Measurements from ENCODE around the gene PPP2R1B.

The PPP2R1B gene

DNA sequence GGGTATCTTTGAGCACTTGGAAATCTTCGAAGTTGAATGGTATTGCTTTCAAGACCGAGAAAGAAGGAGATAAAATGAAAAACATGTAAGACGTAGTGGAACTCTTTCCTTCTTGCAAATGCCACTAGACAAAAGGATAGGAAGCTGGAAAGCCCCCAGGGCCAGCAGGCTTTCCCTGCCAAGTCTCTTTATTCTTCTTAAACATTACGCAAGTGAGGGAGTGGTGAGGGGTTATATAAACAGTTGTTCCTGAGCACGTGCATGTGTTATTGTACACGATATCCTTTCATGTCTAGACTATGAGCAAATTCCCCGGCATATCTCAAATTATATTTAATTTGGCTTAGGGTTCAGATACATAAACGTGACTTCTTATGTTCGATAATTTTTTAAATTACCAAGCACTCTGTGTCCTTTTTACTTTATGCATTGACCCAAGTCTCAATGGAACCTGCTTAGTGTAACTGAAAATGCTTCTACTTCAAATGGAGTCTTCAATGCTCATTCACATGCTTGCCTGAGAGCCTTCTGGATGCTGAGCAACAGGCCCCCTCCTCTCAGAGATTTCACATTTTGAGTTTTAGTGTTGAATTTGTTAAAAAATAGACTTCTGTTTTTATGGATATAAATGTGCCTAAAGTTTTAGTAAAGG is 59.0 kb downstream of the PPP2R1B start:
- in situ Hi-C loops (cut with MboI; ENCODE audit: low pct_unique_long_range_greater_than_20kb, low sequenced_read_pairs) = no loop called here

DNA sequence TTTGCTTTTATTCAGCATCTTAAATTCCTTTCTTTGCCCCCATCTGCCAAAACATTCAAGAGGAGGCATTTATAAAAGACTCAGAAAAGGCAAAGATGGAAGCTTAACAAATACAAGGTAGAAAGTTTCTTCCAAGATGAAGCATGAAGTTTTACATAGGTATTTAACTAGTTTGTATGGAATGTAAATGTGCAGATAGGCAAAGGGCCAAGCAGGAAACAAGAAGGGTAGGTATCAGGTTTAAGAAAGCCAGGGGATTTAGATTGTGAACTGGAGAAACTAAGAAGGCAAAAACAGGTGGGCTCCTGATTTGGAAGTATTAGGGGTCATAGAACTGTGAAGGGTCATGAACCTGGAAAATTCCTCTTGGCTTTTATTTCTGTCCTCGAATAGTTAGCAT is 62.6 kb downstream of the PPP2R1B start:
- in situ Hi-C loops (cut with MboI; ENCODE audit: low pct_unique_long_range_greater_than_20kb, low sequenced_read_pairs) = no loop called here
- no peak for DNase-seq

More for the DNA sequence above, 59.0 kb downstream of the PPP2R1B start:
- no peak for DNase-seq

DNA sequence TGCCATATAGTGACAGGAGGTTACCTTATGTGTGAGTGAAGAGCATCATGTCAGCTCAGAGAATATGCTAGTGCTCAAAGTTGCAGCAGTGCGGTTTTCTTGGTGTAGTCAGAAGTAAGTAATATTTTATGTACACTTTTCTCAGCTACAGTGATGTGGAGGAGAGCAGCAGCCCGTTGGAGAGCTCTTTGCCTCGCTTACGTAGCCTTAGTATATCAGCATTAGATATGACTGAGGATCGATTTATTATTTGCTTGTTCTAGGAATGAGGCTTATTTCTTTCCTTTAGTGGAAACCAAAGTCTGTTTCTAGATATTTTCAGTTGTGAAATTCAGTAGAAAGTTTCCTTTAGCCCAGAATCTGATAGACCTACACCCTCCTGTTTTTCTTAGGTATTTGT is 63.6 kb downstream of the PPP2R1B start:
- in situ Hi-C loops (cut with MboI; ENCODE audit: low pct_unique_long_range_greater_than_20kb, low sequenced_read_pairs) = no loop called here
- DNase-seq = no peak

DNA sequence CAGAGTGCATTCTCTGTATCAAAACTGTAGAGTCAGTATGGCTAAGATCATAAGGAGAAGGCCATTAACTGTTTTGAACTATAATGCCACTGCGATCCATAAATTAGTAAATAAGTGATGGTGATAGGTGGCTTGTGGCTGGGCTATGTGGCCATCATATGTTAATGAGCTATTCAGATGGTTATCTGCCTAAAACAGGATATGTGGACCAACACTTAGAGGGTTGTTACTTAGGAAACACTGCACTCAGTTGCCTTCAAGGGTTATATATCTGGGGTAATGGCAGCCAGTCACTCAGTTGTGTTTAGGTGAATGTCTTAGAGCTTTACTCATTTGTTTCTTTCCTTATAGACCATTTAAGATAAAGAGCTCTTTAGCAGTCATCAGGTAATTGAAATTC is 66.0 kb downstream of the PPP2R1B start:
- in situ Hi-C loops (cut with MboI; ENCODE audit: low pct_unique_long_range_greater_than_20kb, low sequenced_read_pairs) = no loop called here
- DNase-seq = no peak

DNA sequence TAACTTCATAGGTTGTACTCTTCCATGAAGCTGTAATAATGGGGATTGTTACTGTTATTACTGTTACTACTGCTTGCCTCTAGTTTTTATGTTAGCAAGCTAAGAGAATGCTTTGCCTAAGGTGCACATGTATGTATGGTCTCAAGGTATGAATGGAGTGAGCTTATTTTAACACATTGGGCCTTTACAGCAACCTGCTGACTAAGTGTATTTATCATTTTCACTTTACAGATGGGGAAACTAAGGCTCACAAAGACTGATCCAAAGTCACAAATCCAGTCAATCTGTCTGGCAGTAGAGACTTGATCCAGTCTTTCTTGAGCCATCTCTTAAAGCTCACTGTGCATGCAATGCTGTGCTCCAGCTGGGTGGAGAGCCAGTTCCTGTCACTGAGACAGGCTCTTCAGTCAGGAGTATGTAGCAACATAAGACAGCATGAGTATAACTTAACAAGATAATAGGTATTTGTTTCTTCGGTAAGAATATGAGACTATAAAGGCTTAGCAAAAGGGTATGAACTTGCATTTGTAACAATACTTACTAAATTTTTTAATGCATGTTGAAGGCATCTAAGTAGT is 66.5 kb downstream of the PPP2R1B start:
- DNase-seq = no peak
- in situ Hi-C loops (cut with MboI; ENCODE audit: low pct_unique_long_range_greater_than_20kb, low sequenced_read_pairs) = no loop called here

DNA sequence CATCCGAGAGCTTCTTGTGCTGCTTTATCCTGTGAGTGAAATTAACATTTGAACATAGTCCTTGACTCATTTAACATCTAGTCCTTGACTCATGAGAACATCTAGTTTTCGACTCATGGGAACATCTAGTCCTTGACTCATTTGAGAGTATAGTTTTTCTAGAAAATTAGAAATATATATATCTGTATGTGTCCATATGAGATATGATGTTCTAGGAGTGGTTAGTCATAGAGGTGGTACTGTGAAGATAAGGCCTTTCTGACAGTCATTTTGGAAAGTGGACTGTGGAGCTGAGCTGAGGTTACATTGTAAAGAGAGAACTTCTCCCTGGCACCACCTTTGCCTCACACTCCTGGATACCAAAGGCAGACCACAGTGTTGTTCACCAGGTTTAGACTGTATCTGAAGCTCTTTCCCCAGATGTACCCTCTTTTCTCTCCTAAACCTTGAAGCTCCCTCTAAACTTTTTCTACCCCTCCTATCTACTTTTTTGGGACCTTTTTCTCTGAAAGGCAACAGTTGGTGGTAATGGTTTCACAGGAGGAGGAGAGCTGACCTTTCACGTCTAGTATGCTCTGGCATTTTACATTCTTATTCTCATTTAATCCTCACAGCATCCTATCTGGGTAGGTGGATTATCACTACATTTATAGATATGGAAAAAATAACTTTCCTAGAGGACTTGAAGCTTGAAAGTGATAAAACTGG is 67.2 kb downstream of the PPP2R1B start:
- DNase-seq = no peak
- in situ Hi-C loops (cut with MboI; ENCODE audit: low pct_unique_long_range_greater_than_20kb, low sequenced_read_pairs) = no loop called here

DNA sequence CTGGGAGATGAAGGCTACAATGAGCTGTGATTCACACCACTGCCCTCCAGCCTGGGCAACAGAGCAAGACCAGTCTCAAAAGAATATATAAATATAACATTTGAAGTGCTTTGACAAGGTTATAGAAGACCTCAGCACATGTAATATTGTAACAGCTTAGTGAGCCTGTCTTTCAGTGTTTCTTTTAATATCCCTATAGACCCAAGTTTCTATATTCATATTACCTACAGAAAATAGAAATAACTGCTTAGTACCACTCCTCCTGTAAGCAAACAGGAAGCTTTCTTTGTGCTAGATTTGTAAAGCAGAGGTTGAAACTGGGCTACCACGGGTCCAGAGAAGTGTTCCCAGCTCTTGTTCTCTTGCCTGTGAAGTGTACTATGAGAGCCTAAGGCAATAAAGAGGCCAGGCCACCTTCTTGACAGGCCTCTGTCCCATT is 68.2 kb downstream of the PPP2R1B start:
- in situ Hi-C loops (cut with MboI; ENCODE audit: low pct_unique_long_range_greater_than_20kb, low sequenced_read_pairs) = no loop called here
- no peak for DNase-seq

DNA sequence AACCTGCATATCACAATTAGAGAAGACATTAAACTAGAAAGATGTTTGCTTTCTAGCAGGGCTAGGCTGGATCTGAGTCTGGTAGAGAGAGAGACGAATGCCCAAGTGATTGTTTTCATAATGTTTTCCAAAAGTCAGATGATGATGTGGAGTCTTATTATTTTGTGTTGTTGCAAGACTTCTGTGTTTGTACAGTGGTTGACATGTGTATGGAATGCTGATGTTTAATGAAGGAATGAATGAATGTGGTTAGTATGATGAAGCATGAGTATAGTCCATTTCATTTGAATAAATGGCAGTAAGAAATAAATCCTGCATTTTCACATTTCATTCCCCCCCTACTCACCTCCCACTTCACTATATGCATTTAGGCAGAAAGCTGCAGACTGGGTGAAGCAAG is 69.6 kb downstream of the PPP2R1B start:
- in situ Hi-C loops (cut with MboI; ENCODE audit: low pct_unique_long_range_greater_than_20kb, low sequenced_read_pairs) = no loop called here
- no peak for DNase-seq

DNA sequence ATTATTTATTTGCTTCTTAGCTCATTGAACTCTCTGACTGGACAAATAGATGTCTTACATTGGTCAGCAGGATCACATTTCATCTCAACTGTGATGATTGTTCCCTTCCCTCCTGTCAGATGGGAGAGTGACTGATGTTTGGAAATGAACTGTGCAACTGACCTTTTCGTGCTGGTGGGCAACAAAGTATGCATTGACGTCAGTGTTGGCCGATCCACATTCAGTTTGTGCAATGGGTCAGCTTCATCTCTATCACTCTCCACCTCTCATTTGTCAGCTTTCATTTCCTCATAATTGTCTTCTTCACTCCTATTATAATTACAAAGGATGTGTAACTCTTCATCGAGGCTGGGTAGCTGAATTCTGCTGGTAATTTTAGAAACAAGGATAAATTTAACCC is 71.3 kb downstream of the PPP2R1B start:
- in situ Hi-C loops (cut with MboI; ENCODE audit: low pct_unique_long_range_greater_than_20kb, low sequenced_read_pairs) = no loop called here
- no peak for DNase-seq

DNA sequence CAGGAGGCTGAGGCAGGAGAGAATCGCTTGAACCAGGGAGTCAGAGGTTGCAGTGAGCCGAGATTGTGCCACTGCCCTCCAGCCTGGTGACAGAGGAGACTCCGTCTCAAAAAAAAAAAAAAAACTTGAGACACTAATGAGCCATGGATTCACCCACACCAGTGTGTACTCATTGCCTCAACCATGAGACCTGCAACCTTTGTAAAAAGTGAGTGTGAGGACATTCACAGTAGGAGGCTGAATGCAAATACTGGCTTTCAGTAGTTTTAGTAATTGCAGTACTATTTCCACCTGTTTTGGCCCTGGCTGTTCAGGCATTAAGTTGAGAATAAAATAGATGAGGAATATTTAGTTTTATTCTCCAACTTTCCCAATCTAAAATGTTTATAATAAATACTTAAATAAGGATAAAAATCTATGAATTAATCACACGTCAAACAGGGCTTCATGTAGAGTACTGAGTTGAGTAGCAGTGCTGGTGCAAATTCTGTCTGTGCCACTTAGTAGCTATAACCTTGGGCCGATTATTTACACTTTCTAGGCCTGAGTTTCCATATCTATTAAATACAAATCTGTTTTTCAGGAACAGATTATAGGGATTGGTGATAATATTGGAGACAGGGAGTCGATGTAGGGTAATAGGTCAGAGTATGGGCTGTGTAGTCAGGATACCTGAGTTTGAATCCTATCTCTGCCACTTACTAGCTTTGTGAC is 72.8 kb downstream of the PPP2R1B start:
- DNase-seq = no peak
- in situ Hi-C loops (cut with MboI; ENCODE audit: low pct_unique_long_range_greater_than_20kb, low sequenced_read_pairs) = no loop called here

DNA sequence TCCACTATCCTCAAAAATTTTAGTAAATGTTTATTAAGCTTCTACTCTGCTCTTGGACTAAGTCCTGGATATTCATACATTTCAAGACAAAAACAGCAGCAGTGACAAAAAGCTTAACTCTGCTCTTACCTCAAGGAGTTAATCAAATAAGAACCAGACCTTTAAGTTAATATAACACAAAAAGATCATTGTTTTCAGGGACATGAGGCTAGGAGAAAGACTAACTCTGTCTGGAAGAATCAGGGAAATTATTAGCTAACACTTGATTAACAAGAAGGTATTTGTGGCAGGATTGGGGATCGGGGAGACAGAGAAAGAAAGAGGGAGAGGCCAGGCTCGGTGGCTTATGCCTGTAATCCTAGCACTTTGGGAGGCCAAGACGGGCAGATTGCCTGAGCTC is 74.4 kb downstream of the PPP2R1B start:
- in situ Hi-C loops (cut with MboI; ENCODE audit: low pct_unique_long_range_greater_than_20kb, low sequenced_read_pairs) = no loop called here
- no peak for DNase-seq

DNA sequence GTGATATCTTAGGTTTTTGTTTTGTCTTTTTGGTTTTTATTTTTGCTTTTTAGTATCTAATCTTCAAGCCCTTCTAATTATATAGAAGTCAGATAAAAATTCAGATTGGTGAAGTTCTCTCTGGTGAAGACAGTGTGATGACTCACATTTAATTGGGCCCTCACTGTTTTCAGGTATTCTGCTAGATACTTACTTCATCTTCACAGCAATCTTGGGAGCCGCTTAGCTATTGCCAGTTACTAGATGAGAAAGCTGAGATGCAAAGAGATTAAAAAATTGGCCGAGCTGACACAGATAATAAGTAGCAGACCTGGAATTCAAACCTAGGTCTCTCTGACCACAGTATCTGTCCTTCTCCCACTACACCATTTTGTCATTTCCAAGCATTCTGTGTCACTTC is 75.0 kb downstream of the PPP2R1B start:
- DNase-seq = no peak
- in situ Hi-C loops (cut with MboI; ENCODE audit: low pct_unique_long_range_greater_than_20kb, low sequenced_read_pairs) = no loop called here

DNA sequence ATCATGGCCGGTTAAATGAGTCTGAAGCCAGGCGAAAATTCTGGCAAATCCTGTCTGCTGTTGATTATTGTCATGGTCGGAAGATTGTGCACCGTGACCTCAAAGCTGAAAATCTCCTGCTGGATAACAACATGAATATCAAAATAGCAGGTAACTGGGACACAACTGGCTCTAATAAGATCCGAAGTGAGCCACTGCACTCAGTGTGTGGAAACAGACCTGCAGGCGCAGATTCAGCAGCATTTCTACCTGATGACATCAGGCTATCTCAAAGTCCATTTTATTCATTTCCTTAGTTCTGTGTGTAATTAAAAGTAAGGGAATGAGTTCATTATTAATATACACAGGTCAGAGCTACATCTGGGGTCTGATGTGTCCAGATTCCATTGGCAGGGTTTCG is 78.2 kb downstream of the PPP2R1B start:
- in situ Hi-C loops (cut with MboI; ENCODE audit: low pct_unique_long_range_greater_than_20kb, low sequenced_read_pairs) = no loop called here
- no peak for DNase-seq

DNA sequence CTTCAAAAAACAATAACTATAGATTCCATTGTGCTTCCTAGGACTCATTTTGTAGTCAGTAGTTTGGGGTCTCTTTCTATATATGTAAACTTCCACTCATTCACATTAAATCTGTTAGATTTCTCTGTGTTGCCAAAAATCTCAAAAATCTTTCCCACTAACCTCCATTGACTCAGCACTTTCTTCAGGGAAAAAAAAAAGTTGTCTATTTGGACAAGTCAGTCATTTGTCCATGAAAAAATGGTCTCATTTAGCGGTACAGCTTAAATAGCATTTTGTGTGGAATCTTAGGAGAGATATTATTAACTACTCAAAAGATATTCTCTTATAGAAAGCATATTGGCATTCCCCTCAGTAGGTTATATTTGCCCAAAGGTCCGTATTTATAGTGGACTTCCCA is 81.9 kb downstream of the PPP2R1B start:
- no peak for DNase-seq
- in situ Hi-C loops (cut with MboI; ENCODE audit: low pct_unique_long_range_greater_than_20kb, low sequenced_read_pairs) = no loop called here

DNA sequence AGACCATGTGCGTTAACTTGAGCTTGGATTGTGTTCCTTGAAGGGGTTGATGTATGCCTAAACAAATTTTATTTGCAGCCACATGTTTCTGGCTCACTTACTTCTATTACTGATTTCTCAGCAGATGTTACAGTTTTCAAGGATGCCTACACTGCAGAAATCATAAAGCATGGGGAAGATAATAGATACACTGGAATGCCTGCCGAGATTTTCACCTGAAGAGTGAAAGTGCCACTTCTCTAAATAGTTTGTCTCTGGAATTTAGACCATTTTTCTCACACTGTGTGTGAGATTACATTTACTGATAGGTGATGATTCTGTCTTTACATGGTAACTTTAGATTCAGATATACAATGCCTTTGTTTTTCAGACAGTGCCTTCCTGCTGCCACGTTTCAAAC is 82.4 kb downstream of the PPP2R1B start:
- in situ Hi-C loops (cut with MboI; ENCODE audit: low pct_unique_long_range_greater_than_20kb, low sequenced_read_pairs) = no loop called here
- no peak for DNase-seq

DNA sequence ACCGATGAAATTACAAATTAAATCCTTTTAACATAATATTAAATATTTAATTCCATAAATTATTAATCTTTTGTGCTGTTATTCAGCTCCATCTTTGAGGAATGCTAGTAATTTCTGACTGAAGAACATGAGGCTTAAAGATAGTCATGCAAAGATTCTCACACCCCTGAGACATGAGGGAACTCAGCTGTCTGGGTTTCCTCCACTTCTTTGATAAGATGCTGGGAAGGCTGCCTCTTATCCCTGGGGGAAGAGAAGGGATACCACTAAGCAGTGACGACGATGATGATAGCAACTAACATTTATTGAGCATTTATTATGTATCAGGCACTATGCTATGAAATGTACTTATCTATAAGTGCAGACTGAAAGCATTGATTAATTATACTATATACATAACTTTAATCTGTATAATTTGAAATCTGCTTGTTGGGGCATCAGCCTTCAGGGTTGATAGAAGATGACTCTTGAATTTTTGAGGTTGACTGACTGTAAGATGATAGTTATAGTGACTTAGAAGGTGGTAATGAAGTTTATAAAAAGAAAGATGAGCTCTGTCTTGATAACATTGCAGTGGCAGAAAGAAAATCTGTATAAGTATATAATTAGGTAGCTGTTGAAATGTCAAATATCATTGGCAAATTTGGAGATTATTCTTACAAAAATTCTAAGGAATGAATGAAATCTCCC is 85.6 kb downstream of the PPP2R1B start:
- in situ Hi-C loops (cut with MboI; ENCODE audit: low pct_unique_long_range_greater_than_20kb, low sequenced_read_pairs) = no loop called here
- no peak for DNase-seq
